Stimulated activated CD8-positive, alpha-beta memory T cell treated with anti-CD3 and anti-CD28 coated beads, Interleukin-7, amount 100 ng/mL, for 24 hours (primary cell): Measurements from ENCODE around the gene FBLN1.

Experiments
- DNase-seq: peaks from one replicate; pipeline ENCODE4 v3.0.0-alpha.2; 2020; ENCODE audit warnings: low read depth

The FBLN1 gene

GRCh38 chr22:45504373-45505341 is 2.0 kb downstream of the FBLN1 start:
- DNase-seq: no peak

- no peak for DNase-seq
Observed at GRCh38 chr22:45505991-45506747, 3.5 kb downstream of the FBLN1 start.

- no peak for DNase-seq
Observed at GRCh38 chr22:45506816-45507360, 4.2 kb downstream of the FBLN1 start.

- no peak for DNase-seq
Observed at GRCh38 chr22:45507798-45508197, 5.1 kb downstream of the FBLN1 start.

GRCh38 chr22:45508814-45509213 is 6.1 kb downstream of the FBLN1 start:
- DNase-seq: no peak

GRCh38 chr22:45510376-45511232 is 7.9 kb downstream of the FBLN1 start:
- DNase-seq: no peak

- DNase-seq: no peak
Observed at GRCh38 chr22:45511847-45512261, 9.2 kb downstream of the FBLN1 start.

- no peak for DNase-seq
Observed at GRCh38 chr22:45512363-45512762, 9.7 kb downstream of the FBLN1 start.

GRCh38 chr22:45515676-45516075 is 13.0 kb downstream of the FBLN1 start:
- DNase-seq: no peak

GRCh38 chr22:45516163-45516562 is 13.5 kb downstream of the FBLN1 start:
- DNase-seq: no peak

GRCh38 chr22:45516923-45517675 is 14.4 kb downstream of the FBLN1 start:
- DNase-seq: no peak

GRCh38 chr22:45518136-45518535 is 15.5 kb downstream of the FBLN1 start:
- no peak for DNase-seq

- no peak for DNase-seq
Observed at GRCh38 chr22:45518580-45518991, 15.9 kb downstream of the FBLN1 start.

- DNase-seq: no peak
Observed at GRCh38 chr22:45521178-45521577, 18.5 kb downstream of the FBLN1 start.

- no peak for DNase-seq
Observed at GRCh38 chr22:45522462-45522861, 19.8 kb downstream of the FBLN1 start.

GRCh38 chr22:45524157-45524556 is 21.5 kb downstream of the FBLN1 start:
- DNase-seq: no peak

- DNase-seq: no peak
Observed at GRCh38 chr22:45524966-45525365, 22.3 kb downstream of the FBLN1 start.

GRCh38 chr22:45525480-45525879 is 22.8 kb downstream of the FBLN1 start:
- DNase-seq: no peak

GRCh38 chr22:45526281-45526680 is 23.6 kb downstream of the FBLN1 start:
- no peak for DNase-seq

GRCh38 chr22:45526768-45527360 is 24.2 kb downstream of the FBLN1 start:
- DNase-seq: no peak

GRCh38 chr22:45527456-45527855 is 24.8 kb downstream of the FBLN1 start:
- DNase-seq: no peak
